ENCODE results near the gene GLMP.

Gene GLMP

GRCh38 chr1:156257711-156258110, 37.8 kb downstream of the GLMP start:
- Histone ChIP-seq H3K4me3 (ENCODE audit: low read depth, low read length) (no peak overlapping the region), H3K27ac (no peak overlapping the region), H3K27me3 (replicated peaks) (no peaks in the 10 kb centered on the region), H3K36me3 (replicated peaks) (peaks cover 74% of the 10 kb centered on the region)
- DNase-seq = no peak
- TF ChIP-seq CTCF (IDR thresholded peaks at IDR 0.05; ENCODE audit: low read depth, low read length, missing control alignments) = no peak
- in situ Hi-C loops (cut with HindIII; ENCODE audit: low pct_ligation_motif_present, low sequenced_read_pairs) = no loop called here

- TF ChIP-seq CTCF (IDR thresholded peaks at IDR 0.05; ENCODE audit: low read depth, low read length, missing control alignments) = no peak
- Histone ChIP-seq H3K27me3 (replicated peaks) (no peaks in the 10 kb centered on the region), H3K4me3 (ENCODE audit: low read depth, low read length) (no peak overlapping the region), H3K27ac (no peak overlapping the region), H3K36me3 (replicated peaks) (peaks cover 77% of the 10 kb centered on the region)
- no peak for DNase-seq
- in situ Hi-C loops (cut with HindIII; ENCODE audit: low pct_ligation_motif_present, low sequenced_read_pairs) = no loop called here
Measured at GRCh38 chr1:156253634-156254033, 41.8 kb downstream of the GLMP start.

GRCh38 chr1:156251527-156251926, 44.0 kb downstream of the GLMP start:
- no peaks in the 10 kb centered on the region for H3K27me3 ChIP-seq (replicated peaks)
- TF ChIP-seq CTCF (IDR thresholded peaks at IDR 0.05; ENCODE audit: low read depth, low read length, missing control alignments) = no peak
- in situ Hi-C loops (cut with HindIII; ENCODE audit: low pct_ligation_motif_present, low sequenced_read_pairs) = no loop called here
- no peak for DNase-seq
- H3K36me3 ChIP-seq (replicated peaks) = peaks cover 60% of the 10 kb centered on the region
- no peak overlapping the region for H3K27ac ChIP-seq
- H3K4me3 ChIP-seq (ENCODE audit: low read depth, low read length) = no peak overlapping the region

- Histone ChIP-seq H3K27ac (no peak overlapping the region), H3K36me3 (replicated peaks) (peaks cover 56% of the 10 kb centered on the region), H3K27me3 (replicated peaks) (peaks cover 7% of the 10 kb centered on the region), H3K4me3 (ENCODE audit: low read depth, low read length) (no peak overlapping the region)
- TF ChIP-seq CTCF (IDR thresholded peaks at IDR 0.05; ENCODE audit: low read depth, low read length, missing control alignments) = no peak
- in situ Hi-C loops (cut with HindIII; ENCODE audit: low pct_ligation_motif_present, low sequenced_read_pairs) = no loop called here
- DNase-seq = no peak
Measured at GRCh38 chr1:156249593-156249992, 45.9 kb downstream of the GLMP start.

GRCh38 chr1:156248323-156248683, 47.2 kb downstream of the GLMP start:
- H3K36me3 ChIP-seq (replicated peaks) = peaks cover 44% of the 10 kb centered on the region
- H3K27me3 ChIP-seq (replicated peaks) = peaks cover 7% of the 10 kb centered on the region
- no peak for DNase-seq
- no peak for TF ChIP-seq CTCF (IDR thresholded peaks at IDR 0.05; ENCODE audit: low read depth, low read length, missing control alignments)
- H3K27ac ChIP-seq = no peak overlapping the region
- in situ Hi-C loops (cut with HindIII; ENCODE audit: low pct_ligation_motif_present, low sequenced_read_pairs) = no loop called here
- H3K4me3 ChIP-seq (ENCODE audit: low read depth, low read length) = no peak overlapping the region

- in situ Hi-C loops (cut with HindIII; ENCODE audit: low pct_ligation_motif_present, low sequenced_read_pairs) = no loop called here
- no peak within 1 kb of the TSS for H3K27ac ChIP-seq
- peaks cover 7% of the 10 kb centered on the region for H3K27me3 ChIP-seq (replicated peaks)
- DNase-seq = no peak
- peaks cover 39% of the 10 kb centered on the region for H3K36me3 ChIP-seq (replicated peaks)
- TF ChIP-seq CTCF (IDR thresholded peaks at IDR 0.05; ENCODE audit: low read depth, low read length, missing control alignments) = no peak
- no peak within 1 kb of the TSS for H3K4me3 ChIP-seq (ENCODE audit: low read depth, low read length)
Measured at GRCh38 chr1:156247460-156248322, 47.8 kb downstream of the GLMP start, which contains the start of gene PAQR6. PAQR6 (minus strand) TSS chr1:156248056; CDS start chr1:156246731, 1,325 bp downstream.

Data from brain microvascular endothelial cell (primary cell).